Stimulated activated CD4-positive, alpha-beta T cell treated with anti-CD3 and anti-CD28 coated beads, TNF-alpha, amount 100 ng/mL, for 1 hour (primary cell): ENCODE measurements around the gene ZNF784.
A peak's percentile ranks its signal among the peaks of the same experiment; 100 is the strongest.

Experiments
- DNase-seq, 3 donors: peaks; one replicate each; pipeline ENCODE4 v3.0.0-alpha.2; 2020; ENCODE audit warnings: low read depth in 3 of 3, low spot score in 1 of 3

The ZNF784 gene

DNA sequence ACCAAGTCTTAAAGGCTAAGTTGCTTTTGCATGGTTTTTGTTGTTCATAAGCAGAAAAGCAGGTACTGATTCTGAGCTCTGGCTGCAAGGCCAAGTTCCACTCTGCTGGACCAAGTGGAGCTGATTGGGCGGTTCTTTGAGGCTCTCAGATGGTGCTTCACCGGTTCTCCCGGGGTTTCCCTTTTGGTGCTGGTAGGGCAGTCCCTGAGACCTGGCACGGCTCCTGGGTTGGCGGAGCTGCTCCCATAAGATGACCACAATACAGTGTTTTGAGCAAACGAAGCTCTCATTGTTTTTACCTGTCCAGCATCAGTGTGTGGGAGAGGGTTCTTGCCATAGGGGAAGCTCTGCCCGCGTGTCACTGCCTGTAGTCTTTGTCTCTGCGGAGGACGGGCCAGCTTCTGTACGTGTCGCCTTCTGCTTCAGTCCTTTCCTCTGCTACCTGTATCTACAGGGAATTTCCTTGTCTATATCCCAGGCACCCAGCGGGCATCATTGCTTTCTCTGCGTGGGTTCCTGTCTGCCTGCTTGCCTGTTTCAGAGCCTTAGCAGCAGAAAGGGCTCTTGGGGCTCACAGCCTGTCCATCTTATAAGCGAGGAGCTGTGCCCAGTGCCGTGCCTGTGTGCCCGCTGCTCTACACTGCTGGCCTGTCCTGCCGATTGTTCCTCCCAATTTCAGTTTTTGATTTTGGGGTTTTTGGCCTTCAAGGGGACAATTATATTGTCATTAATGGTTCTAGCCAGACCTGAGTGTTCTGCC lies 32.8 kb upstream of the ZNF784 start:
- DNase-seq = no peak

DNA sequence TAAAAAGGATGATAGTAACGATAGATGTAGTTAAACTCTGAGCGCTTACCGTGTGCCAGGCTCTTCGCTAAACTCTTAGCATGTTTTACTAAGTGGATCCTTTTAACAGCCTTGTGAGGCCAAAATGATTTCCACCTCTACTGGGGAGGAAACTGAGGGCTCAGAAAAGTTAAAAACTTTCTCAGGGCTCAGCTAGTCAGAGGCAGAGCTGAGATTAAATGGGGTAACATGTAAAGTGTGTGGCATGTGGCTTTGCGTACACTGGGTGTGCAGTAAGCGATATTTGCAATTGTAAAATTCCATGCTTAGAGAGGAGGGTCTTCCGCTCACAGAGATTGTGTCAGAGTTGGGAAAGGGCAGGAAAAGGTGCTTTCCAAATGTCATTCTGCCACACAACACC lies 32.2 kb upstream of the ZNF784 start:
- DNase-seq = no peak

DNA sequence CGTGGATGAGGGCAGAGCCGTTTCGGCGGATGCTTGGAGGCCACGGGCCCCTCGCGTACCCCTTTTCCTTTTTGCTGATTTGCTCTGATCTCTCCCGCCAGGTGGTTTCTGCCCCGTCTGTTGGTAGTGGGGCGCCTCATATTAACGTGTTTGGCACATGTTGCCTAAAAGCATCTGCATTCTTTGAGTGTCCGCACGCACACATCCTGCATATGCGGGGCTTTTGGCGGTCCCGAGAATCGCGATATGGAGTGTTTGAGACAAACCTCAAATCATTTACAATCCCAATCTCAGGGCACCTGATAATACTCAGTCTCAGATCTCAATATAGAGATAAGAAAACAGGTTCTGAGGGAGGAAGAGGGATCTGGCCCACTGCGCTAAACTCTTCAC lies 31.3 kb upstream of the ZNF784 start:
- no peak for DNase-seq

DNA sequence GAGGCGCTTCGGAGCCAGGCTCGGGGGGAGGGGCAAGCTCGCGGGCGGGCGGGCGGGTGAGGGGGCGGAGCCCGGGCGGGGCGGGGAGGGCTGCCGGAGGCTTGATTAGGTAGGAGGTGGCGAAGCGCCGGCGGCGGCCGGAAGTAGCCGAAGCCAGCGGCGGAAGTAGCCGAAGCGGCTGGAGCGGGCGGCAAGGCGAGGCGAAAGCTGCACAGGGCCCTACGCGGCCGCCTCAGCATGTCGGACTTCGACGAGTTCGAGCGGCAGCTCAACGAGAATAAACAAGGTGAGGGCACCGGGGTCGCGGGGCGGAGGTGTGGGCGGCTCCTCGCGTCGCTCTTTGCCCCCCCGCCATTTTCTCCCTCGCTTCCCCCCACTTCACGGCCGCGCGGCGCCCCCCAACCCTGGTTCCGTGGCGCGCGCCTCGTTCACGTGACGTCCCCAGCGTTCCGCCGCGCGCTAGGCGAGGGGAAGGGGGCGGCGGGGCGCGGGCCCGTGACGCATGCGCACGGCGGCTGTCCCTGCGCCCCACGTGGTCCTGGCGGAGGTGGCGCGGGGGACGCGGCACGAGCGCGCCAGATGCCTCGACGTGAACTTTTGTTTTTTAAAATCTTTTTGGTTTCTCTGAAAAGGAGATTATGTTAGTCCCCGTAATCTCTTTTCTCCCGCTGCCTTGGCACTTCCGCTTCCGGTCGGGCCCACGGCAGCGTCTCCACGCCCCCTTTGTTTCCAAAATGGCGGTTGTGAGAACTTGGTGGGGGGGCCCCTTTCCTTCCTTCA lies 30.7 kb upstream of the ZNF784 start, which contains the start of gene U2AF2:
TSS of gene U2AF2 (plus strand) at position 168 of the 780 bp plus-strand sequence. CDS start at position 238, 70 bp downstream.
- peak; percentile 95 to 98 (median 95) for DNase-seq

DNA sequence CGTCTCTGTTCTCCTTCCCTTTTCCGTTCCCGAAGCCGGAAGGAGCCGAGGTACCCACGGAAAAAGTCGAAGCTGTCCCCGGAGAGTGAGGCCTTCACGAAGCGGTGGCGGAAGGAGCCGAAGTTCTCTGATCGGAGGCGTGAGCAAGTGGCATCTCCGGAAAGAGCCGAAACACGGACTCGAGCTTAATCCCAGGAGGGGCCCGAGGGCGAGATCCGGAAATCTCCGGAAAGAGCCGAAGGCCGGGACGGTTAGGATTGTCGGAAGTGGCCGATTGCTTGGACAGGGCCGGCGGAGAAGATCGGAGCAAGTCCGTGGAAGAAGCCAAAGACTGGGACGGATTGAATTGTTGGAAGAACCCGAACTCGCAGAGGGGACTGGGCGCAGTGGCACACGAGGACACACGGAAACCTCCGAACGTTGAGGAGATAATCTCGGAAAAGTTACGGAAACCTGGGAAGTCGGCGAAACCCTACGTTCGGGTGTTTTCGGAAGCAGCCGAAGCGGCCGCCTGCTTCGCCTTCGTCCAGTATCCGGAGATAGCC lies 30.0 kb upstream of the ZNF784 start:
- peak; percentile 96 to 98 (median 97) for DNase-seq

DNA sequence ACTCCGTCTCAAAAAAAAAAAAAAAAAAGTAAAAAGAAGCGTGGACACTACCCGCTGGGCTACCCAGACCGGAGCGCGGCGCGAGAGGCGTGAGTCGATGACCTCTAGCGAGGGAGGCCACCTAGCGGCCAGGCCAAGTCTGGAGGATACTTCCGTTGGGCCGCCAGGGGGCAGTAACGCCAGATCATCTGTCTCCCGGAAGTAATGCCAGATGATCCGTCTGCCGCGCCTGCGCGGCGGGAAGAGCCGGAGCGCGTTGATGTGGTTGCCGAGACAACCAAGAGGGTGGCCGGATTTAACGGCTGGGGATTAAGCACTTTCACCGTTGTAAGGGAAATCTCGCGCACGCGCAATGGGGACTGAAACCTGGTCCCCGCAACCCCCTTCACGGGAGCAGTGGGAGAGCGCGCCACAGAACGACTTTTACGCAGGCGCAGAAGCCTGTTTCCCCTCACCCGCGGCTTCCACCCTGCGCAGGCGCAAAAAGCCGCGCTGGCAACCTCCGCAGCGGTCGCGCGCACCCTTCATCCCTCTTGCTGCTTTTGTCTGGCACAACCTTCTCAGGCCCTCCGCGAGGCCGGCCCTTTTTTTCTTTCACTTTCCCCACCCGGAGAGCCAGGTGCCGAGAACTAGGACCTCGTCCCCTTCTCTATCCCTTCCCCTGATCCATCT lies 29.4 kb upstream of the ZNF784 start:
- DNase-seq = peak; percentile 97 to 100 (median 99)

DNA sequence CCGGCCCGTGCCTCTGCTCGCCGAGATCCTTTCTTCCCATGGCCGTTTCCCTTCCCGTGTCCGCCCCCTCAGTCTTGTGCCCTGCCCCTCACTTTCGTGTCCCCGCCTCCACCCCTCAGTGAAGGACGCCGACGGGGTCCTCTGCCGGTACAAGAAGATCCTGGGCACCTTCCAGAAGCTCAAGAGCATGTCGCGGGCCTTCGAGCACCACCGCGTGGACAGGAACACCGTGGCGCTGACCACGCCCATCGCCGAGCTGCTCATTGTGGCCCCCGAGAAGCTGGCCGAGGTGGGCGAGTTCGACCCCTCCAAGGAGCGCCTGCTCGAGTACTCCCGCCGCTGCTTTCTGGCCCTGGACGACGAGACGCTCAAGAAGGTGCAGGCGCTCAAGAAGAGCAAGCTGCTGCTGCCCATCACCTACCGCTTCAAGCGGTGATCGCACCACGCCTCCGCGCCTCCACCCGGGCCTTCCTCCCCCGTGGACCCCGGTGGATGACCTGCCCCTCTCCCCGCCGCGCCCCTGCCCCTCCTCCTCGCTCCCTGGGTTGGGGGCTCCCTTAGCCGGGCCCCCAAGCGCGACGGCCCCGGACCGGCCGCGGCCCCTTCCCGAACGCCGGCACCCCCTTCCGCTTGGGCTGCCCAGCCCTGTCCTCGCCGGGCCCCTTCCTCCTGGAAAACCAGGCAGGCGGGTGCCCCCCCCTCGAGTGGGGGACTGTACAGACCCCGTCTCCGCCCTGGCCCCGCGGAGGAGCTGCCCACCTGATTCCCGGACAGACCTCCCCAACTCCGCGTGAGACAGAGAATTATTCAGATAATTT lies 28.2 kb upstream of the ZNF784 start:
- DNase-seq = no peak

DNA sequence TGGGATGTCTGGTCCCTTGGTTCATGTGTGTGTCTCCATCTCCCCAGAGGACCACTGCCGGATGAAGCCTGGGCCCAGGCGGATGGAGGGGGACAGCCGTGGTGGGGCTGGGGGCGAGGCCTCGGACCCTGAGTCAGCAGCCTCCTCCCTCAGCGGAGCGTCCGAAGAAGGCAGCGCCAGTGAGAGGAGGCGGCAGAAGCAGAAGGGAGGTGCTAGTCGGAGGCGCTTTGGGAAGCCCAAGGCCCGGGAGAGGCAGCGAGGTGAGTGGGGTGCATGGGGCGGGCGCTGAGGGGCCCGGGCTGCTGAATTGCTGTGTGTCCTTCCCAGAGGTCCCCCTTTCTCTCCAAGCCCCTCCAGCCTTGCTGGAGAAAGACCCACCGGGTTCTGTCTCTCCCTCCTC lies 26.9 kb upstream of the ZNF784 start:
- no peak for DNase-seq

DNA sequence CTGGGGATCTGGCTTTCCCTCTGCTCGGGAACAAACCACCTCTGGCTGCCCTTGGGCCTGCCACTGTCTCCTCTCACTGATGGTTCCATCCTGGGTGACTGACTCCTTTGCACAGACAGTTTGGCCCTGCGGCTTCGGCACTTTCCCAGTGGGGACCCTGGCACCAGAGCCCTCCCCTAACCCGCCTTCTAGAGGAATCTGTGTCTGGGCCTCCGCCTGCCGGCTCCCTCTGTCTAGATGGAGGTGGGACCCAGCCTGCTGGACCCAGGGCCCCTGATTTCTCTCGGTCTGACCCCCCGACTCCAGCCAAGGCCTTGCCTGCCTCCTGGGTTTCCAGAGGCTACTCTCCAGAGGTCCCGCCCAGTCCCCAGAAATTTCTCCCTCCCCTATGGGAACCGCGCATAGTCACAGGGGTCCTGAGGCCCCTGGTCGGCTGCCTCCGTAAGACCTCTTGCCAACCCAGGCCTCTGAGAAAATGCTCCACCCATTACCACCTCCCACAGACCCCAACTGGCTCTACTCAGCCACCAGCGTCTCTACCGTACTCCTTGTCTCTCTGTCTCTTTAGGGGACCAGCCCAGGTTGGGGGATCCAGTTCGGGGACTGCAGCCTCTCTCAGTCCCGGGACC lies 26.4 kb upstream of the ZNF784 start:
- DNase-seq = no peak

DNA sequence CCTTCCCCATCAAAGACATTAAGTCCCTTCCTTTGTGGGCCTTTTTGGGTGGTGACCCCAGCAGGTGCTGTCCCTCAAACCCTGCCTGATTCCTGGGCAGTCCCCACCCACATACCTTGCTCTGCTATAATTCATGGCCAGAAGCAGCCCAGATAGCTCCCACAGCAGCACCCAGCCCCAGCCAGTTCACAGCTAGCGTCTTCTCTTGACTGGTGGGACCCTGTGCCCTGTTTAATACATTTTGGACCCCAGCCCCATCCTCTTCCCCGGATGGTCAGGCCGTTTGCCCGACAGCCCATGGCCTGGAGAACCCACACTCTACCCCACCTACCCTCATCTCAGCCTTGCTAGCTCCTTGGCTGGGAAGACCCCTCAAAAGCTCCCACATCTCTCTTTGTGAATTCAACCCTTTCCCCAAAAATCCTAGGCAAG lies 25.8 kb upstream of the ZNF784 start:
- no peak for DNase-seq

DNA sequence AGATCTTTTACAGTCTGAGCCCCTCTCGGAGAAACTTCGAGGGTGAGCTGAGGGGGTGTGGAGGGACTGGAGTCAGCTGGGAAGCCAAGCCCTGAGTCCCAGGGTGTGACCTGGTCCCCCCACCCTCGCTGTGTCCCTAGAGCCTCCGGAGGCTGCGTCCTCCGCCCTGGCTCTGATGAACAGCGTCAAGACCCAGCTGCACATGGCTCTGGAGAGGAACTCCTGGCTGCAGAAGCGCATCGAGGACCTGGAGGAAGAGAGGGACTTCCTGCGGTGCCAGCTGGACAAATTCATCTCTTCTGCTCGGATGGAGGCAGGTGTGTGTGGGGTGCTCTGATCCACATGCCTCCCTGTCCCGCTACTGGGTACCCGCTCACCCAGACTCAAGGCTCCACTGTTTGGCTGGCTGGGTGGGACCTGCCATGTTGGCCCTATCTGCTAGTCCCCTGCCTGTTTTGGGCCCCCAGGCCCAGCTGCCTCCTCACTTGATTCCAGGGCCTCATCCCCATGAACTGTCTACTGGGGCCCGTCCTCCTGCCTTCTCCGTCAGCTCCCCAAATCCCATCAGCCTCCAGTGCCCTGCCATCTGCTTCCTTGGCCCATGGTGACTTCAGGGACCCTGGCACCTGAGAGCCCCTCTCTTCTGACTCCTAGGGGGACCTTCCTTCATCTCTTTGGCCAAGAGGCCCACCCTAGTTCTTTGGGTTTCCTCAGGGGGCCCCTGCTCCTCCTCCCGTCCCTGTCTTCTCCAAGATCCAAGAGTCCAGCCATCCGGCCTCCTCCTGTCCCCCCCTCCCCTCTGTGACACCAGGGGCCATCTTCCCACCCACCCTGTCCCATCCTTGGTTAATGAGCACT lies 25.1 kb upstream of the ZNF784 start:
- DNase-seq = no peak

DNA sequence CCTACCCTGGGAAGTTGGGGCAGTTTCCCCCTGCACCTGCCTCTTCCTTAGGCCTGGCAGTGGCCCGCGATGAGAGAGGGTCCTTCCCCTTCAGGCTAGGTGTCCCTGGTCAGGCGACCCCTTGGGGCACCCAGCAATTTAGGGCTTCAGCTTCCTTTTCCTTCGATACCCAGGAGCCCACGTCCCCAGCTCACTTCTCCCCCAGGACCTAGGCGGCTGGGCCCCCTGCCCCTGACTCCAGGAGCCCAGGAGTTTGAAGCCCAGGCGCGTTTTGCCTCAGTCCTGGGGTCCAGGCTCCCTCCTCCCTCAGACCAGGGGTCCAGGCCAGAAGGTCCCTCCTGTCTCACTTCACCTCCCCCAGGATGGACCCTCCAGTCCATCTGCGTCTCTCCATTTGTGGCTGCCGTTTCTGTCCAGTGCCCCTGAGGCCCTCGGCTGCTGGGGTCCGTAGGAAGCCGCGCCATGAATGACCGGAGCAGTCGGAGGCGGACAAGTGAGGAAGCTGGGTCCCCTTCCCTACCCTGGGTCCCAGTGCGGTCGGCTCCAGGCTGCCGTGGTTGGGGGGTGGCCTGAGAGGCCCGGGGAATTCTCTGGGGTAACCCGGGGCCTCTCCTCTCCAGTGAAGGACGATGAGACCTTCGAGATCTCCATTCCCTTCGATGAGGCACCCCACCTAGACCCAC lies 24.4 kb upstream of the ZNF784 start:
- no peak for DNase-seq

DNA sequence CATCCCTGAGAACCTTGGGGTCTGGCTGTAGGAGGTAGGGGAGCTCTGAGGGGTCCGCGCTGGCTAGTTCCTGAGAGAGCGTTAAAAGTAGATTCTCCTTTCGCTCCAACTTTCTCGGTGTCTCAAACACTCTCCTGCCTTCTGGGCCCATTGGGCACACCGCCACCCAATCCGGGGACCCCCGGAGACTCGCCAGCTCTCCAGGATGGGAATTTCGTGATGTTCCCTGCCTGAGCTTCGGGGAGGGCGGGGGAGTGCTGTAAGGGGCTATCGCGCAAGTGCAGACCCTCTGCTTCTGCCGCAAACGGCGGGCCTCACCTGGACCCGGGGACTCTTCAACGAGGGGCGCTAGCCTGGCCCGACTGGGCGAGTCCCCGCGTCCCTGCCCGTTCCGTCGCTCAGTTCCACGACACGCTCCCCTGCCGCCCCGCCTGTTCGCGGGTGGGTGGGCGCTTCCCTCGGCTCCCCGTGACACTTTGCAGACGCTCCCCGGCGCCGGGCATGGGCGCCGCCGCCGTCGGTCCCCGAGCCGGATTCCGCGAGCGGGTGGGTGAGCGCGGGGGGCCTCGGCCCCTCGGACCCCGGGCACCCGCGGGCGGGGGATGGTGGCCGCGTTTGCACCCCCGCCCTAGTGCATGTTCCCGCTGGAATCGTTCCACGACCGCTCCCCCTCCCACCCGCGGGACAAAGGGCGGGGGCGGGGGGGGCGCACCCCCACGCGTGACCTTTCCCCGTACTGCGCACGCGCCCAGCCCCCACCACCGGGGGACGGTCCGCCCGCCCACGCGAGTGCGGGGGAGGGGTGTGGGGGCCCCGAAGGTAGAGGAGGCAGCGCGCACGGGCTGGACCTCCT lies 23.6 kb upstream of the ZNF784 start, which contains the start of gene CCDC106:
TSS of gene CCDC106 (plus strand) at position 481 of the 853 bp plus-strand sequence. CDS start 835 bp downstream, outside the sequence.
- no peak for DNase-seq

DNA sequence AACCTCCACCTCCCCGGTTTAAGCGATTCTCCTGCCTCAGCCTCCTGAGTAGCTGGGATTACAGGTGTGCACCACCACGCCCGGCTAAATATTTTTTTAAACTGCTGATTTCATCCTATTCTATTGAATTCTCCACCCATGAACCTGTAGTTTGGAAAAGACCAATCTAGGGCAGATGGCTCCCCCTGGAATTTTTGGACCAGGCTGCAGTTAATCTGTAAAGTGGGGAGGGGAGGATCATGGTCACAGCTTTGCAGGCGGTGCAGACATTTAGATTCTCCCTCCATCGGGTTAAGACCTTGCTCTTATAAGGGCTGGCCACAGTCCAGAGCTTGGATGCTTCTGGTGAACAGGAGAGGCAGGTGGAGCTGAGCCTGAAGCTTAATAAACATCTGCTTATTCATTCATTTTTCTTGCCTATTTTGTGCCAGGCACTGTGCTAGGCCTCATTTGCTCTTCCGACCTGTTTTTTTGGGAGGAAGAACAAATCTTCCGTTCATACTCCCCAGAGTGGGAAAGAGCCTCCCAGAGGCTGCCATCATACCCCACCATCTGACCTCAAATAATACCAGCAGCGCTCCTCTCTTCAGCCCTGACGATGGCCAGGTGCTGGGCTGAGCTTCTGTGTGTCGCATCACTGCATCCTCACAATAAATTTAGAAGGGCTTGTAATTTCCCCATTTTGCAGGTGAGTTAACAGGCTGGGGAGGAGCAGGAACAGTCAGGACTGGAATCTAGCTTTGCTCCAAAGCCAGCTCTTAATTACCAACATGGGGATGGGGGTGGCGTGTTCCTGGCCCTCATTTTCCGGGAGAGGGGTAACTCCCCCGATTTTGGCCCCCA lies 22.7 kb upstream of the ZNF784 start:
- DNase-seq = no peak

DNA sequence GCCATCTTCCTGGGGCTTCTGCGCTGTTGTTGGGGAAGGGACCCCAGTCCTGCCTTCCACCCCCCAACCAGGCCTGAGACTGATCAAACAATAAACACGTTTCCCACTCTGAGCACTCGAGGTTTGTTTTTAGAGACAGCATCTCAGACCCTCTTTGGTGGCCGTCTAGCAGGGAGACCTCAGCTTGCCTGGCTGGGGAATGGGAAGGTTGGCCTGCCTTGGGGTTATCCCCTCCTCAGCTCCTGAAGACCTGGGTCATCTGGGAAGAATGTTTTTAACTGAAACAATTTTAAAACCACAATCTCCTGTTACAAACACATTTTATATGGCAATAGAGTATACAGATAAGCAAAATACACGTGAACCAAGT lies 21.1 kb upstream of the ZNF784 start:
- DNase-seq = no peak

DNA sequence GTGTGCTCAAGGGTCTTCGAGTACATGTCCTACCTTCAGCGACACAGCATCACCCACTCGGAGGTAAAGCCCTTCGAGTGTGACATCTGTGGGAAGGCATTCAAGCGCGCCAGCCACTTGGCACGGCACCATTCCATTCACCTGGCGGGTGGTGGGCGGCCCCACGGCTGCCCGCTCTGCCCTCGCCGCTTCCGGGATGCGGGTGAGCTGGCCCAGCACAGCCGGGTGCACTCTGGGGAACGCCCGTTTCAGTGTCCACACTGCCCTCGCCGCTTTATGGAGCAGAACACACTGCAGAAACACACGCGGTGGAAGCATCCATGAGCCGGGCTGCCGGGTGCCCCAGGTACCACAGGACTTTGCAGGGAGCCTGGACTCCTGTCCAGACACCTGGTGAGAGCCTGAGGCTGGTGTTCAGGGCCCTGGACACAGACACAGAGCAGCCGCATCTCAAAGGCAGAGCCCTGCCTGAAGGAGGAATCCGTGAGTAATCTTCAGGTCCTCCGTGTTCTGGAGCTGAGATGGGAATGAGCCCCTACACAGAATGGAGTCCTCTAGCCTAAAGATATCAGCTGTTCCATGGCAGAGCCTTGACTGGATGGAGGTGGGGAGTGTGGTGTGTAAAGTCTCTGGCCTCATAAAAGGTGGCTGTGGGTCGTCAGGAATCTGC lies 20.6 kb upstream of the ZNF784 start:
- no peak for DNase-seq
